OCI-LY1 (cell line): Measurements from ENCODE around the gene RPL21.

ENCODE experiments used
- H2AFZ ChIP-seq: fragments of 200-600 bp; sonication (generic), shearing (Covaris generic); 2 replicates; pipeline ENCODE4 v1.6.0; 2014; ENCODE audit warnings: antibody characterized with exemption, mild to moderate bottlenecking, low read length
- H3F3A ChIP-seq: fragments of 200-600 bp; sonication (generic), shearing (Covaris generic); 2 replicates; pipeline ENCODE4 v1.6.0; 2014; ENCODE audit warnings: mild to moderate bottlenecking, antibody characterized with exemption, low read length, moderate library complexity; ENCODE audit not compliant: insufficient read depth
- H3K27ac ChIP-seq: fragments of 200-600 bp; sonication (generic); 2 replicates; pipeline ENCODE4 v1.5.1; 2014; ENCODE audit warnings: low read length, mixed run types, mild to moderate bottlenecking, low read depth; ENCODE audit not compliant: poor library complexity, severe bottlenecking
- H3K27me3 ChIP-seq: fragments of 200-600 bp; sonication (generic); 2 replicates; pipeline ENCODE4 v1.6.0; 2014; ENCODE audit warnings: antibody characterized with exemption, mild to moderate bottlenecking, low read length, moderate library complexity; ENCODE audit not compliant: insufficient read depth
- H3K36me3 ChIP-seq: fragments of 200-600 bp; sonication (generic); 2 replicates; pipeline ENCODE4 v1.6.1; 2014; ENCODE audit warnings: mild to moderate bottlenecking, antibody characterized with exemption, low read length, moderate library complexity, mixed read lengths; ENCODE audit not compliant: insufficient read depth
- H3K4me1 ChIP-seq: fragments of 200-600 bp; sonication (generic); 2 replicates; pipeline ENCODE4 v1.5.1; 2014; ENCODE audit warnings: mild to moderate bottlenecking, low read length, moderate library complexity; ENCODE audit not compliant: insufficient read depth, severe bottlenecking
- H3K4me2 ChIP-seq: fragments of 200-600 bp; sonication (generic), shearing (Covaris generic); 2 replicates; pipeline ENCODE4 v1.6.1; 2014; ENCODE audit warnings: low read length
- H3K4me3 ChIP-seq: fragments of 200-600 bp; sonication (generic); 2 replicates; pipeline ENCODE4 v1.5.1; 2014; ENCODE audit warnings: low read length, low read depth, mild to moderate bottlenecking, mixed read lengths; ENCODE audit not compliant: poor library complexity, severe bottlenecking
- H3K79me2 ChIP-seq: fragments of 200-600 bp; shearing (Covaris generic); 2 replicates; pipeline ENCODE4 v1.6.1; 2016; ENCODE audit warnings: mixed run types, low read length, mixed read lengths; ENCODE audit not compliant: insufficient read depth
- H3K9ac ChIP-seq: fragments of 200-600 bp; sonication (generic), shearing (Covaris generic); 2 replicates; pipeline ENCODE4 v1.6.1; 2014; ENCODE audit warnings: mild to moderate bottlenecking, low read length, mixed read lengths
- H3K9me2 ChIP-seq: fragments of 200-600 bp; sonication (generic), shearing (Covaris generic); 2 replicates; pipeline ENCODE4 v1.6.1; 2014; ENCODE audit warnings: low read depth, mild to moderate bottlenecking, low read length, mixed read lengths
- H3K9me3 ChIP-seq: fragments of 200-600 bp; shearing (Covaris generic); 2 replicates; pipeline ENCODE4 v1.6.1; 2014; ENCODE audit warnings: low read length, mixed read lengths
- H4K20me1 ChIP-seq: fragments of 200-600 bp; sonication (generic), shearing (Covaris generic); 2 replicates; pipeline ENCODE4 v1.6.0; 2016; ENCODE audit warnings: mild to moderate bottlenecking, low read length; ENCODE audit not compliant: insufficient read depth
- CTCF ChIP-seq: fragments of 200-600 bp; sonication (generic), shearing (Covaris generic); IDR thresholded peaks from 2 replicates; pipeline ENCODE4 v1.5.1; 2017; ENCODE audit warnings: mild to moderate bottlenecking, antibody characterized with exemption, low read length, moderate library complexity, mixed read lengths
- EZH2 ChIP-seq: fragments of 200-600 bp; sonication (generic), shearing (Covaris generic); IDR thresholded peaks from 2 replicates; pipeline ENCODE4 v1.8.0; 2017; ENCODE audit warnings: borderline replicate concordance, mixed run types, mild to moderate bottlenecking, antibody characterized with exemption, low read length, moderate library complexity, mixed read lengths

Gene RPL21

GRCh38 chr13:27271570-27272096 is 20.3 kb downstream of the RPL21 start:
- no peaks in the 10 kb centered on the region for H4K20me1 ChIP-seq
- no peak overlapping the region for H2AFZ ChIP-seq
- H3K9me3 ChIP-seq, result no peaks in the 10 kb centered on the region
- no peak overlapping the region for H3K27ac ChIP-seq
- peaks cover 3% of the 10 kb centered on the region; the same call in 1 of the 2 replicates for H3K27me3 ChIP-seq
- no peaks in the 10 kb centered on the region for H3F3A ChIP-seq
- peak overlapping the region; percentile 71 for H3K4me3 ChIP-seq
- peak overlapping the region; percentile 96 for H3K4me2 ChIP-seq
- TF ChIP-seq EZH2 (no peak), CTCF (no peak)
- H3K79me2 ChIP-seq, result no peaks in the 10 kb centered on the region
- H3K9me2 ChIP-seq, result no peaks in the 10 kb centered on the region
- peak overlapping the region; percentile 70; the same call in 1 of the 2 replicates for H3K9ac ChIP-seq
- H3K4me1 ChIP-seq, result peaks cover 14% of the 10 kb centered on the region
- H3K36me3 ChIP-seq, result no peaks in the 10 kb centered on the region

GRCh38 chr13:27273658-27274425 is 22.5 kb downstream of the RPL21 start:
- Histone ChIP-seq H3K9ac (no peak overlapping the region), H3F3A (no peaks in the 10 kb centered on the region), H3K27me3 (peaks cover 3% of the 10 kb centered on the region; the same call in 1 of the 2 replicates), H3K9me2 (no peaks in the 10 kb centered on the region), H3K27ac (no peak overlapping the region), H3K4me3 (no peak overlapping the region), H3K9me3 (no peaks in the 10 kb centered on the region), H2AFZ (no peak overlapping the region), H4K20me1 (no peaks in the 10 kb centered on the region), H3K36me3 (no peaks in the 10 kb centered on the region), H3K79me2 (no peaks in the 10 kb centered on the region), H3K4me2 (no peak overlapping the region), H3K4me1 (peaks cover 14% of the 10 kb centered on the region)
- TF ChIP-seq EZH2 (no peak), CTCF (no peak)

- Histone ChIP-seq H4K20me1 (no peaks in the 10 kb centered on the region), H3K4me1 (peaks cover 14% of the 10 kb centered on the region), H3K79me2 (no peaks in the 10 kb centered on the region), H2AFZ (no peak overlapping the region), H3K27me3 (peaks cover 3% of the 10 kb centered on the region; the same call in 1 of the 2 replicates), H3K9me3 (no peaks in the 10 kb centered on the region), H3K4me3 (no peak overlapping the region), H3K9ac (no peak overlapping the region), H3K36me3 (no peaks in the 10 kb centered on the region), H3K9me2 (no peaks in the 10 kb centered on the region), H3K4me2 (no peak overlapping the region), H3K27ac (no peak overlapping the region), H3F3A (no peaks in the 10 kb centered on the region)
- TF ChIP-seq EZH2 (no peak), CTCF (no peak)
These were observed 23.3 kb downstream of the RPL21 start for GRCh38 chr13:27274631-27275030.
